IPS-NIHi7 (cell line): ENCODE measurements around the gene TBCB.
A peak's percentile ranks its signal among the peaks of the same experiment; 100 is the strongest.
"Not testable (repeated sequence)": the region's sequence is repeated elsewhere in the genome, so short reads cannot be mapped to it uniquely, and the experiment has no call there.

Experiments used
- DNase-seq: peaks from one replicate; pipeline ENCODE4 v3.0.0; 2012; ENCODE audit warnings: mixed read lengths; ENCODE audit errors: extremely low spot score

TBCB gene

DNA sequence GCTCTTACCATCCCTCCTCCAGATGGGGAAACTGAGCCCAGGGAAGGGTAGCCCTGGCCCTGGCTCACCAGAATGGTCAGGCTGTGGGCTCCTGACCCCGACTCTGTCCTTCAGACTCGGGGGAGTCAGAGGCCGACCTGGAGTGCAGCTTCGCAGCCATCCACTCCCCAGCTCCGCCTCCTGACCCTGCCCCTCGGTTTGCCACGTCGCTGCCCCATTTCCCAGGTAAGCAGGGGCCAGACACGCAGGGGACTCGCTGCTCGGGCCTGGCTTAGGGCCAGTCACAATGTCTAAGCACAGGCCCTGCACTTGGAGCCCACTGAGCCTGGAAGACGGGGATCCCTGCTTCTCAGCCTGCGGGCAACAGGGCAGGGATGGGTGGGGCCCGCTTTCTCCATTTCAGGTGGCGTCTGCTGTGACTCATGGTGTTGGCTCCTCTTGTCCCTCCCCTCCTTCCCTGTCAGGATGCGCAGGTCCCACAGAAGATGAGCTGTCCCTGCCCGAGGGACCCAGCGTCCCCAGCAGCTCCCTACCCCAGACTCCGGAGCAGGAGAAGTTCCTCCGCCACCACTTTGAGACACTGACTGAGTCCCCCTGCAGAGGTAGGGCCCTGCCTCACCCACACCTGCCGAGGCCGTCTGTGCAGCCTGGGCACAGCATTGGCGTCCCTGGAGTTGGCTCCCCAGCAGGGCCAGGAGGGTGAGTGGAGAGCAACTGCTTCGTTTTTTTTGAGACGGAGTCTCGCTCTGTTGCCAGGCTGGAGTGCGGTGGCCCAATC lies 13.5 kb upstream of the TBCB start:
- no peak for DNase-seq

DNA sequence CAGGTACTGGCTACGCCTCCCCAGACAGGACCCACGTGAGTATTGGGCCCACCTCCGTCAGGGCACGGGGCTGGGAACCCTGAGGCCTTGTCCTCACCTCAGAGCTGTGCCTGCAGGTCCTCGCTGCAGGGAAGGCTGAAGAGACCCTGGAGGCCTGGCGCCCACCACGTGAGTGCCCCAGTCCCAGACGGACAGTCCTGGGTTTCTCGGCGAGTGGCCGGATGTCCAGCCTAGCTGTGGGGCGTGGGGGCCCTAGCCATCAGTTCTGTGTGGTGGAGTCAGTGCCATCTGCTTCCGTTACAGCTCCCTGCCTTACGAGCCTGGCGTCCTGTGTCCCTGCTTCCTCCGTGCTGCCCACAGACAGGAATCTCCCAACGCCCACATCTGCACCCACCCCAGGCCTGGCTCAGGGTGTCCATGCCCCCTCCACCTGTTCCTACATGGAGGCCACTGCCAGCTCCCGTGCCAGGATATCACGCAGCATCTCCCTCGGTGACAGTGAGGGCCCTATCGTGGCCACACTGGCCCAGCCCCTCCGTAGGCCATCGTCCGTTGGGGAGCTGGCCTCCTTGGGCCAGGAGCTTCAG lies 12.1 kb upstream of the TBCB start:
- no peak for DNase-seq

GRCh38 chr19:36103842-36104552 lies 11.3 kb upstream of the TBCB start:
- DNase-seq: no peak

GRCh38 chr19:36106441-36106840 lies 8.8 kb upstream of the TBCB start:
- DNase-seq: no peak

- DNase-seq: no peak
Observed at GRCh38 chr19:36106991-36107390, 8.3 kb upstream of the TBCB start.

DNA sequence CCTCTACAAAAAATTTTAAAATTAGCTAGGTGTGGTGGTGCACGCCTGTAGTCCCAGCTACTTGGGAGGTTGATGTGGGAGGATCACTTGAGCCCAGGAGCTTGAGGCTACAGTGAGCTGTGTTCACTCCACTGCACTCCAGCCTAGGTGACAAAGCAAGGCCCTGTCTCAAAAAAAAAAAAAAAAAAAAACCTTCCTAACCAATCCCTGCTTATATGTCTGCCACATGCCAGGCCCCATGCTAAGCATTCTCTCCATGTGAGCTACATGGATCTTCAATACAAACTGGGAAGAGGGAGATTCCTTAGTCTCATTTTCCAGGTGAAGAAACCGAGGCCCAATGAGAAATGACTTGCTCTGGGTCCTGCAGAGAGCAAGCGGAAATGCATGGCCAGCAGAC lies 6.6 kb upstream of the TBCB start:
- DNase-seq: no peak

DNA sequence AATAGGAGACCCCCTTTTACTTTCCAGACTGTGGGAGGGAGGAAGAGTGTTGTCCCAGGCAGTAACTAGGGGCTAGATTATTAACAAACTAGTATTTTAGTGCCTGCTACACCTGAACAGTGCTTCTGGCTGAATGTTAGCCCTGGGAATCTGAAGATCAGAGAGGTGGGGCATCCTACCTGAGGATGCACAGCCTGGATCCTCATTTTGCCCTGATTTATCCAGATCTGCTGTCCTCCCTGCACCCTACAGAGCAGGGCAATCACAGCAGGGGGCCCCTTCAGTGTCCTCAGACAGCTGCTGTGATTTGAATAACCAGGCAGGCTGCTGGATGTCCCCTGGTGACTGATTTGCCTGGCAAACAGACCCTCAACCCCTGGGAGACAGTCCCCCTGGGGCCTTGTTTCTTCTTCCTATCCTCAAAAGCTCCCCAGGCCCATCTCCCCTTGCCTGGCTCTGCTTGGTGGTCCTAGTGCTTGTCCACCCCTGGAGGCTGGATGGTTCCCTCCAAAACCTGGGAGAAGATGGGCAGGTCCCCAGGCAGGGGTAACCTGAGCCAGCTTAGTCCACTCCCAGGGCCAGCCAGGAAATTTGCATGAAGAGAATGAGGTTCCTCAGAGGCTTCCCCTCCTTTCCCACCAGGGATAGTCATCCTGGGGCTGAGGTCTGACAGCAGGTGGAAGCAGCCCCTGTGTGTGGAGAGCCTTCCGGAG lies 4.6 kb upstream of the TBCB start, which contains the start of gene OVOL3:
Gene OVOL3 (plus strand): TSS at position 657 of the 713 bp plus-strand sequence. CDS start 60 bp downstream, outside the sequence.
- DNase-seq: peak; percentile 67

- no peak for DNase-seq
Observed at GRCh38 chr19:36111200-36111539, 4.1 kb upstream of the TBCB start.

DNA sequence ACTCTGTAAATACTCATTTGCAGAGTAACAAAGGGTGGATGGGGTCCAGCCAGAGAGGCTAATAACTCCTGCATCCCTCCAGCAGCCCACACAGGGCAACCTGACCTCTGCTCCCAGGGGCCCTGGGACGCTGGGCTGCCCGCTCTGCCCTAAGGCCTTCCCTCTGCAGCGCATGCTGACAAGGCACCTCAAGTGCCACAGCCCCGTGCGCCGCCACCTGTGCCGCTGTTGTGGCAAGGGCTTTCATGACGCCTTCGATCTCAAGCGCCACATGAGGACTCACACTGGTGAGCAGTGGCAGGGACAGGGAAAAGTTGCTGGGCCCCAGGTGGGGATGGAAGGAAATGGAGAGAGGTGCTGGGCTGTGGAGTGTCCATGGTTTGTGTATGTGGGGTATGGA lies 2.6 kb upstream of the TBCB start:
- DNase-seq: no peak

GRCh38 chr19:36113425-36113824 lies 1.8 kb upstream of the TBCB start:
- no peak for DNase-seq

DNA sequence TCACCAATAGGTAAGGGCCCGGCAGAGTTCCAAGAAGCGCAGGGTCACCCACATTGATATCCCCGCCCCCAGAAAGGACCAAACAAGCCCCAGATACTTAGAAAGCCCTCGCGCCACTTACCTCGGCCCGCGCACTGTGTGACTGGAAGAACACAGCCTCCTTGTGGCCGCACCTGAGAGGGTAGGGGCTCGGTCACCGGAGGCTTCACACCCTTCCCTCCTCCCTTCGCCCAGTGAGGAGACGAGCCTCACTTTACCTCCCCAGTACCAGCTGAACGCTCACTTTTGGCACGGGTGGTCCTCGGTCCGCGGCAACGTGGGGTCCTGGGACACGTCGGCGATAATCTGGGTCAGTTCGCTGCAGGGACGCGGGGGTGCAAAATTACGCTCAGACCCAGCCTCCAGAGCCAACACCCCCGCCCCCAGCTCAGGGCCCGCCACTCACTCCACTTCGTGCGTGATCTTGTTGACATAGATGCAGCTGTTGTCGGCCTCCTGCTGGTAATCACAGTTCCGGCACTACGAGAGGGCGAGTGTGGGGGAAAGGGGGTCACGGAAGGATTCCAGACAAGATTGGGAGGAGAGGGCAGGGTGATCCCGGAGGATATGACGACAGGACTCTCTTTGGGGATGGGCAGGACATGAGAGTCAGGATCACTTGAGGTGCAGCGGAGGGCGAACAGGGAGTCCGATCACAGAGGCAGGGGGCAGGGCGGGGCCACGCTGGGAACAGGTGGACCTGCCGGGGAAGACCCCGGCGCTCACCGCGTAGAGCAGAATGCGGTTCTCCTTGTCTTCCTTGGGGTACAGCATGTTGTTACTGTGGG lies 1.2 kb upstream of the TBCB start:
- DNase-seq: peak; percentile 42

GRCh38 chr19:36114721-36115452 lies 381 bp upstream of the TBCB start, which contains the start of gene POLR2I:
Gene POLR2I, minus strand, starts transcription at chr19:36114875. Its CDS starts 19 bp downstream, at chr19:36114856.
- DNase-seq: peak; percentile 99

DNA sequence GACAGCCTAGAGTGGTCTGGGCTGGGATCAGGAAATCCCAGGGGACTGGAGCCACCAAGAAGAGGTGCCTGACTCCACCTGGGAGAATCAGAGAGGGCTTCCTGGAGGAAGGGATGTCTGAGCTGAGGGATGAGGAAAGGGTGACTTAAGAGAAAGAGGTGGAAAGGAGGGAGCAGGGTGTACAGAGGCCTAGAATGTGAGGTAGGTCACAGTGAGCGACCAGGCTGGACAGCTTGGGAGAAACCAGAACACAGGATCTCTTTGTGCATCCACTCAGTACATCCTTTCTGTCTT lies 1.0 kb downstream of the TBCB start:
- DNase-seq: no peak

- no peak for DNase-seq
Observed at GRCh38 chr19:36120092-36120983, 5.1 kb downstream of the TBCB start.

DNA sequence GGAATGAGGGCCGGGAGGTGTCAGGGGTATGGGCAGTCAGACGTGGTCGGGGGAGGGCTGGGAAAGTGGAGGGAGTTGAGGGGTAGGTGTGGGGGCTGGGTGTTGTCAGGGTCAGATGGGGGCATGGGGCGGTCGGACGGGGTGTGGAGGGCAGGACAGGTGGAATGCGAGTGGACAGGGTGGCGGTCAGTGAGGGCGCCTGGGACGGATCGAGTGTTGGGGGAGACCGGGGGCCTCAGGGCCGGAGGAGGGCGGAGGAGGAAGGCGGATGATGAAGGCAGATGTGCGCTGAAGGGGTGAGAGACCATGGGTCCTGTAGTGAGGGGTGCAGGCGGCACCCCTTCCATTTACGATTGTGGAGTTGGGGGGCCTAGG lies 5.7 kb downstream of the TBCB start:
- DNase-seq: no peak

GRCh38 chr19:36121486-36122124 lies 6.3 kb downstream of the TBCB start:
- DNase-seq: no peak

DNA sequence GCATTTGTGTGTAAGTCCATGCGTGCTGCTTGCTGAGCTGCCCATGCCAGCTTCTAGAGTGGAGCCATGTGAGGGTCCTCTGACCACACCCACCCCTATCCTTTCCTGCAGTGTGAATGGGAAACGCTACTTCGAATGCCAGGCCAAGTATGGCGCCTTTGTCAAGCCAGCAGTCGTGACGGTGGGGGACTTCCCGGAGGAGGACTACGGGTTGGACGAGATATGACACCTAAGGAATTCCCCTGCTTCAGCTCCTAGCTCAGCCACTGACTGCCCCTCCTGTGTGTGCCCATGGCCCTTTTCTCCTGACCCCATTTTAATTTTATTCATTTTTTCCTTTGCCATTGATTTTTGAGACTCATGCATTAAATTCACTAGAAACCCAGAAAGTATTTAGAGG lies 10.3 kb downstream of the TBCB start:
- DNase-seq: no peak

- no peak for DNase-seq
Observed at GRCh38 chr19:36128392-36128736, 13.1 kb downstream of the TBCB start.

GRCh38 chr19:36131221-36131620 lies 16.0 kb downstream of the TBCB start:
- not testable (repeated sequence) for DNase-seq
